HG02642 (cell line): ENCODE measurements around the gene MB.
"Not testable (repeated sequence)": the region's sequence is repeated elsewhere in the genome, so short reads cannot be mapped to it uniquely, and the experiment has no call there.

ENCODE experiments used
- ATAC-seq: cut with Tn5 transposase; IDR thresholded peaks from one replicate; pipeline ENCODE4 v1.9.1; 2021; ENCODE audit warnings: mild to moderate bottlenecking; ENCODE audit not compliant: unreplicated experiment, poor library complexity

MB gene

DNA sequence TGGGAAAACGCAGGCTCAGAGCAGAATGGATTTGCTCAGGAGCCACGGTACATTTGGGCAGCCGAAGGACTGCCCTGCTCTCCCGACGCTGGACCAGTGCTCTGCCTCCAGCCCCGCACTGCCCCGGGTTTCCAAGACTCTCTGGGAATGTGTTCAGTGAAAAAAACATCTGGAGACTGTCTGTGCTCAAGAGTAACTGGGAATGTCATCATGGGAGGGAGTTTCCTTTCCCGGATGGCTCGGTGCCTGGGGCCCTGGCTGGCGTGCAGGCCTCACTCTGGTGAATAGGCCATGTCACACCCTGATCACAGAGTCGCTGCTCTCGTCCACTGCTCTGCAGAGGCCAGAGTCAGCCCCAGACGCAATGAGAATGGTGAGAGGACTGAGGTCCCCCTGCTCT is 21.3 kb upstream of the MB start:
- no peak for ATAC-seq

DNA sequence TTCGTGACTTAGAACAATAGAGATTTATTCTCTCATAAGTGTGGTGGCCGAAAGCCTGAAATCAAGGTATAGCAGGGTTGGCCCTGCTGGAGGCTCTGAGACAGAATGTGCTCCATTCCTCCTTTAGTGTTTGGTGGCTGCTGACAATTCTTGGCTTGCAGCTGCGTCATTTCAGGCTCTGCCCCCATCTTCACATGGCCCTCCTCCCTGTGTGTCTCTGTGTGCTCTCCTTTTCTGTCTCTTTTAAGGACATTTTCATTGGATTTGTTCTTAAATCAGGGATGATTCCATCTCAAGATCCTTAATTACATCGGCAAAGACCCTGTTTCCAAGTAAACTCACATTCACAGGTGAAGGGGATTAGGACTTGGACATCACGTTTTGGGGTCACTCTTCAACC is 20.9 kb upstream of the MB start:
- no peak for ATAC-seq

DNA sequence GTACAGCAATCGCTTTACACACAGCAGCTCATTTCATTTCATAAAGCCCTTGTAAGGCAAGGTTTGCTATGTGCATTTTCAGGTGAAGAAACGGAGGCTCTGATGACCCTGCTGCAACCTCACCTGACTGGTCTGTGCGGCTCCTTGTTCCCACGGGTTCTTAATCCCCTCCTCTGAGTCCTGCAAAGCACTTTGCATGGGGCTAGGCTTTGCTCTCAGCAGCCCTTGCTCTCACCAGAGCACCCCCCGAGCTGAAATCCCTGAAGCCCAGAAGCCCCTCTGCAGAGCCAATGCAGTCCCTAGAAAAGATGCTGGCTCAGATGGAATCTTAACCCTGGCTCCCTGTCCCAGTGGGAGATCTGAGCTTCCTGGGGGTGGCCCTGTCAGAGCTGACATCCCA is 20.1 kb upstream of the MB start:
- no peak for ATAC-seq

DNA sequence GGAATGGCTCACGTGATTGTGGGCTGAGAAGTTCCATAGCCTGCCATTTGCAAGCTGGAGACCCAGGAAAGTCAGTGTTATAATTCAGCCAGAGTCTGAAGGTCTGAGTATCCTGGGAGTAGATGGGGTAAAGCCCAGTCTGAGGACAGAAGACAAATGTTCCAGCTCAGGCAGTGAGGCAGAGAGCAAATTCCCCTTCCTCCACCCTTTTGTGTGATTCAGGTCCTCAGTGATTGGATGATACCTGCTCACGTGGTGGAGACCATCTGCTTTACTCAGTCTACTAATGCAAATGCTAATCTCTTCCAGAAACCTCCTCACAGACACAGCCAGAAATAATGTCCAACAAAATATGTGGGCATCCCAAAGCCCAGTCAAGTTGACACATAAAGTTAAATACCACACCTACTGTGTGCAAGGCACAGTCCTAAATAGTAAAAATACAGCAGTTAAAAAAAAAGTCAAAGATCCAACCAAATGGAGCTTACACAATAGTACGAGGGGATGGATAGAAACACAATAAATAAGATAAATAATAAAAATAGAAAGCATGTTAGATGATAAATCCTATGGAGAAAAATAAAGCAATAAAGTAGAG is 17.9 kb upstream of the MB start:
- ATAC-seq: no peak

DNA sequence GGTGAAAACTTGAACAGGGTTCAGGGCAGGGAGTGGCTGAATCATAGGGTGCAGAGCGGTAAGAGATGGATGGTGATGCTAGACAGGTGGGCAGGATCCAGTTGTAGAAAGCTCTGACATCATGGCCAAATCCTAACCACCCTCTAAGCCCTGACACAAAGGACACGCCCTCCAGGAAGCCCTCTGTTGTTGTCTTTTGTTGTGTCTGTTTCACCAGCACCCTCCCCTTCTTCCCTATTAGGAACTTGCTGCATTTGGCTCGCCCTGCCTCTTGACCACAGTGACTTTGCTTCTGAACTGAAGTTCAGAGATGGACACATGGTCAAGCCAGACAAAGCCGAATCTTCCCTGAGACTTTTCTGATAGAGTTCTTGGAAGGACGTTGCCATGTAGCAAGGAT is 16.9 kb upstream of the MB start:
- ATAC-seq: no peak

DNA sequence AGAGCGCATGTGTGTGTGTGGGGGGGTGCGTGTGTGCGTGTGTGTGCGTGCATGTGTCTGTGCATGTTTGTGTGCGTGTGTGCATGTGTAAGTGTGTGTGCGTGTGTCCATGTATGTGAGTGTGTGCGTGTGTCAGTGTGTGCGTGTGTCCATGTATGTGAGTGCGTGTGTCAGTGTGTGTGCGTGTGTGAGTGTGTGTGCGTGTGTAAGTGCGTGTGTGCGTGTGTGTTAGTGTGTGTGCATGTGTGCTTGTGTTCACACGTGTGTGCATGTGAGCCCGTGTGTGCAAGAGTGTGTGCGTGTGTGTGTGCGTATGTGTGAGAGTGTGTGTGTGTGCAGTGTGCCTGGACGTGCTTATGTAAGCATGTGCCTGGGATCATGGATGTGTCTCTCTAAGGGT is 16.4 kb upstream of the MB start:
- no peak for ATAC-seq

DNA sequence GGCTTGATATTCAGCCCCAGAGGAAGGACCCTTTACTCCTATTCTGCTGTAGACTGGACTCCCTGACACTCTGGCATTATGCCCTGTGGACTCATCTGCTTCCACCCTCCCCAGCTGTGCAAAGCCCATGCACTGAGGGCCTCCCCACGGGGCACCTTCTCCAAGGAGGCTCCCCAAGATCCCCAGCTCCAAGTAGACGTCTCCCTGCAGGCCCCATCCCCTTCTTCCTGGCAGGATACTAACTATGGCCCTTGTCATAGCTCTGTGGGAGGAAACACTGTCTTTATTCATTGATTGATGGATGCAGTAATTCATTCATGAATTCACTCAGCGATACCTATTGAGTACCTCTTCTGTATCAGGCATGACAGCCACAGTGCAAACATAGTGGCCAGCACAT is 15.8 kb upstream of the MB start:
- no peak for ATAC-seq

DNA sequence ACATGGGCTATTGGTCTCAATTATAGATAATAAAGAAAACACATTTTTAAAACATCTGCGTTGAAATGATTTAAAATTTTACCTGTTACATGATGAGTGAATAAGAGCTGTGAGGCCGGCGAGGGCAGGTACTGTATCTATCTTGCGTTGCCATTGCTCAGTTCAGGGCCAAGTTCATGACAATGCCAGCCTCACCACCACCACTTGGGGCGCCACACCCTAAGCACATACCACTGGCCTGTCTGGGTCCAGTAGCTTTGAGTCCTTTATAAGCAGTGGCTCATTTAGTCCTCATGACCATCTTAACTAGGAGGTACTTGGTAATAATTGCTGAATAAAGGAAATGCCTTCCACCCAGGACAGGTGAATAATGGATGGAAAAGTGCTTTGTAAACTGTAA is 14.5 kb upstream of the MB start:
- ATAC-seq: no peak

DNA sequence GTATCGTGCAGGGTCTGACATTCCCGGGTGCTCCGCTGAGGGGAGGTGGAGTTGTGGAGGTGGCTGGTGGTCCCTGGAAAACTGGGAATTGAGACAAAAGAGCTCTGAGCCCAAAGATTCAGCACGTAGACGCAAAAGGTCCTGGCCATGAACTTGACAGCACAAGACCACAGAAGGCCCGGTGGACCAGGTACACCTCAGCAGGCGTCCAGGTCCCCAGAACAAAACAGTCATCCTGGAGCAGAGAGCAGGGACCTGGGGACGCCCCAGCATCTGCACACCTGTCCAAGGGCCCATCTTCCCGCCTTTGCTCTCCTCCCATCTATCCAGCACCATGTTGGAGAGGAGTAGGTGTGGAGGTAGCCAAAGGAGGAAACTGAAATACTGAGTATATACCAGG is 13.8 kb upstream of the MB start:
- ATAC-seq: no peak

DNA sequence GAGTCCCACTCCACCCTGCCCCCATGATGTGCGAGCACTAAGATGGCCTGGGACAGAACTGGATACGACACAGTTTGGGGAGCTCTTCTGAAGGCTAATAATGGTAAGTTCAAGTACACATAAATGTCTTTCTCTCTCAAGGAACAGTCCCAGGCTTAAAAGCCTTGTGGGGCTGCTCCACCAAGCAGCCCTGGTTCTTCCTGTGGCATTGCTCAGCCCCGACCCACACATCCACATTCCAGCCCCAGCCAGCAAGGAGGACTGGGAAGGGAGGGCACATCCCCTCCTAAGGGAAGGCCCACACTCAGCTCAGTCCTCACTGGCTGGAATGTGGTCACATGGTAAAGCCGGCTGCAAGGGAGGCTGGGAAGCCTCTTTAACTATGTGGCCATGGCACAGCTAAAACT is 13.3 kb upstream of the MB start:
- no peak for ATAC-seq

DNA sequence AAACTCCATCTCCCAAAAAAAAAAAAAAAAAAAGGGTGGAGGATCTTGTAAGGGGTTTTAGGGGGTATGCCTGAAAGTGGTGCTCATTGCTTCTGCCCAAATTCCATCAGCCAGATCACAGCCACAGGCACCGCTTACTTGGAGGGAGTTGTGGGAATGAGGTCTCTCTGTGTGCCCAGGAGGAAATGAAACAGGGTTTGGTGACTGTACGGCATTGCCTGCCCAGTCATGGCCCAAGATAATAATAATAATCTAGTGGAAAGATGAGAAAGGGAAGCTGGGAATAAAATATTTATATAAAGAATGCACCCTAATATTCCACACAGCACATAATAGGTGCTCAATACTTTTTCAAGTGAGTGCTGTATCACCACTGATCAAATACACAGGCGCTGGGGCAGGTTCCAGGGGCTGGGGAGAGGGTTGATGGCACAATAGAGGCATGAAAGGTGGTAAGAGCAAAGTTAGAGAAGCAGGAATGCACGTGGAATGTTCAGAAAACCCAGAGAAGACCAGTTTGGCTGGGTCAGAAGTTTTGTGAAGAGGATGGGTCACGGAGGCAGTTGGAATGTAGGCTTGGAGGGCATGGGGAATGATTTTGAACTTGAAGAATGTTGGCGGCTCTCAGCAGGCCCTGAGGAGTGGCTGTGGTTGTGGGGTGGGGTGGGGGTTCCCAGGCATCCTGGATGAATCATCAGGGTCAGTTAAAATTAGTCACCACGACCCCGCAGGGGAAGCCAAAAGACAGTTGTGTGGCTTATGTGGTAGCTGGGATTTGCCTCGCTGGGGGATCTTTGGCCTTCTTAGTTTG is 12.5 kb upstream of the MB start:
- no peak for ATAC-seq

DNA sequence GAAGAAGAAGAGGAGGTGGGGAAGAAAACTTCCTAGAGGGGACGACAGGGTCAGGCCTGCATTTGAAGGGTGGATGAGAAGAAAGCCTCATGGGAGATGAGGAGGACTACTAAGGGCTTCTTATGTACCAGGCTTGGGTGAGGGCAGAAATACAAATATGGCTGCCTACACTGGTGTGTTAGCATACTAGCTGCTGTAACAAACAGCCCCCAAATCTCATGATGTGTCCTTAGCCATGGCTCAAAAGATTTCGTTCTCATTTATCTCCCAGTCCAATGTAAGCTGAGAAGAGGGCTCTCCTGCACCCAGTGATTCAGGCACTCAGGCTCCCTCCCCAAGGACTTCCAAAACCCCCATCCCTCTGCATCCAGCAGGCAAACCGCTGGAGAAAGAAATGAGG is 11.6 kb upstream of the MB start:
- no peak for ATAC-seq

DNA sequence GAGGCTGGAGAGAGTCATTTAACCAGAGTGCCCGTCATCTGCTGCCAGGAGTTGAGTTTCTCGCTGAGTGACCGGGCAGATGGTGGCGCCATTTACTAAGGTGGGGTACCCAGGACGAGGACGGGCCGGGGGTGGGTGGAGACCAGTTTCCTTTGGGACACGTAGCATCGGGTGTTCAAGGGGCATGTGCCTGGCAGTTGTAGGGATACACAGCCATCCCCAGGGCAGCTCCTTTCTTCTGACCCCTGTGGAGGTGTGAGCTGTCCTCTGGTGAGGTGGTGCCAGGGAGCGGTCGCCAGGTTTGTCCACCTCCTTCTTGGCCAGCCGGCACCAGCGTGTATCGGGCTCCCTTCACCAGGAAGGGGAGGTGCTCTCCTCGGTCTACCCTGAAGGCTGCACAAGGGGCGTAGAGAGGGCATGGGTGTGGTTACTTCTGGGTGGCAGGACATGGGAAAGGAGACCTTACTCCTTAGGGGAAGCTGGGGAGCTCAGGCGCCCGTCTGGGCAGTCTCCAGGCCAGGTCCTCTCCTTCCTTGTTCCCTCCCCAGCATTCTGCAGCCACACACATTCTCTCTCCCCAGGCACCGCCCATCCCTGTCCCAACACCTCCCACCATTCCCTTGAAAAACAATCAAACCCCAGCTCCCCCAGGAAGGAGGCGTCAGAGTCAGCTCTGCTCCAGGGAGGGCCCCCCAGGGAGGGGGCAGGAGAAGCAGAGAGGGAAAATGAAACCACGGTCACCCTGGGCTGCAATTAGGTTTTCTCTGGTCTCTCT is 10.3 kb upstream of the MB start:
- ATAC-seq: no peak

DNA sequence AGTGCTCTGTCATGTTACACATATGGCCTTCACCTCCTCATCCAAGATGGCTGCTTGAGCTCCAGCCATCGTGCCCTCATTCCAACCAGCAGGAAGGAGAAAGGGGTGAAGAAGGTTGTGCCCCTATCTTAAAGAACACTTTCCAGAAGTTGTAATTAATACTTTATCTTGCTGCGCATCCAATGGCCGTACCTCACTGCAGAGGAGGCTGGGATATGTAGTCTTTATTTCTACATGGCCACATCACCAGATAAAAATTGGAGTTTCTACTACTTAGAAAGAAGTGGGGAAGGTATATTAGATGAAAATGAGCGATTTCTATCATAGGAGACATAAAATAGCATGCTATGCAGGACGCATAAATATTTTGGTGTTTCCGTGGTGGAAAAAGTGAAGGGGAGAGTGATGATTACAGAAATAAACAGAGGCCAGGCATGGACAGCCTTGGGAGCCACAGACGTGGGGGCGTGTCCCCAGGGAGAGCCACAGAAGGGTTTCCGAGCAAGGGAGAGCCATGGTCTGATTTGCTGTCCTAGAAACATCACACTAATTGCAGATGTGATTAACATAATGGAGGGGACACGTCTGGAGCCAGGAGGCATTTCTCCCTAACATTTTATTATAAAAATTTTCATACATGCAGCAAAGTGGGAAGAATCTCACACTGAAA is 8.8 kb upstream of the MB start:
- no peak for ATAC-seq

DNA sequence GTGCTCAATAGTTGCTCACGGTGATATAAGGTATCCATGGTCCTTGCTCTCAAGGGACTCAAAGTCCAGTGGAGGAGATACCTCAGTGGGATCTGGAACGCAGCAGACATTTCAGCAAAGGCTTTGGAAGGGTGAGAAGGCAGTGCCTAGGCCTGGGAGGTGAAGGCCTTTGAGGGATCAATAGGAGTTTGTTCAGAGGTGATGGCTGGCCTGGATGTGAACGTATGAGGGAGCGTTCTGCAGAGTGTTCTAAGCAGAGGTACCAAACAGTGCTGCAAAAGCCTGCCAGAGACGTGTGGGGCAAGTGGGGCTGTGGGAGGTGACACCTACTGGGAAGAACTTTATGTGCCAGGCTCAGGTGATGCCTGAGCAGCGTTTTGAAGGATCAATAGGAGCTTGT is 7.4 kb upstream of the MB start:
- ATAC-seq: no peak

DNA sequence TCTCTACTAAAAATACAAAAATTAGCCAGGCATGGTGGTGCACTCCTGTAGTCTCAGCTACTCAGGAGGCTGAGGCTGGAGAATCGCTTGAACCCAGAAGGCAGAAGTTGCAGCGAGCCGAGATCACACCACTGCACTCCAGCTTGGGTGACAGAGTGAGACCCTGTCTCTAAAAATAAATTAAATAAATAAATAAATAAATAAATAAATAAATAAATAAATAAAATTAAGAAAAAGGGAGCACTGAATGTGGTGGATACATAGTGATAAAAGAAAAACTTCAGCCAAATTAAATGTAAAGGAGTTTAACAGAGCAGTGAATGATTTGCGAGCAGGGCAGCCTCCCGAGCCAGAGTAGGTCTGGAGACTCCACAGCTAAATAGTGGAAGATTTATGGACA is 6.8 kb upstream of the MB start:
- ATAC-seq: not testable (repeated sequence)

DNA sequence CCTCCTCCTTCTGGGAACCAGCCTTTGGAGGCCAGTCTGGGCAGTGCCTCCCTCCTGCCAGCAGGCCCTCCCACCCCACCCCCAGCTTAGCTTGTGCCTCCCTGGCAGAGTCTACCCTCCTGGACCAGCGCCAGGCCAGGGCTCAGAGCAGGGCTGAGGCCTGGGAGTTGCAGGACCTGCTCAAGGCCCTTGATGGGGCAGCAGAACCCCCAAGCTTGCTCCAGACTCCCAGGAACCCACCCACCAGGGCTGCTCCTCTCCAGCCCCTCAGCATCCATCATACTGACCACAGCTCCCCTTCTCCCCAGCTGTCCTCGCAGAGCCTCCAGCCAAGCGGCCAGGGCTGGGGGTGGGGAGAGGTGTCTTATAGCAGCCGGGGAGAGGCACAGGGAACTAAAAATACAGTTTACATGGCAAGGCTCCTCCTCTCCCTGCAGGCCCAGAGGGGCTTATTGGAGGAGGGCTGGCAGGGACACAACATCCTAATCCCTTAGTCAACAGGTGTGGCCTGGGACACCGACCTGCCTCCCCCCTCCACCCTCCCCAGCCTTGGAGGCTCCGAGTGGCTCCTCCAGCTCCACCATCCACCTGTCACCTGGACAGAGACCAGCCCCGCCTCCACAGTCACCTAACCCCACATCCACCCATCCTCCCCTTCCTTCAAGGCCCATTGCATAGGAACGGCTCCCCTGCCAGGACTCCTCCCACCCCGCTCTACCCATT is 5.2 kb upstream of the MB start:
- ATAC-seq: no peak

DNA sequence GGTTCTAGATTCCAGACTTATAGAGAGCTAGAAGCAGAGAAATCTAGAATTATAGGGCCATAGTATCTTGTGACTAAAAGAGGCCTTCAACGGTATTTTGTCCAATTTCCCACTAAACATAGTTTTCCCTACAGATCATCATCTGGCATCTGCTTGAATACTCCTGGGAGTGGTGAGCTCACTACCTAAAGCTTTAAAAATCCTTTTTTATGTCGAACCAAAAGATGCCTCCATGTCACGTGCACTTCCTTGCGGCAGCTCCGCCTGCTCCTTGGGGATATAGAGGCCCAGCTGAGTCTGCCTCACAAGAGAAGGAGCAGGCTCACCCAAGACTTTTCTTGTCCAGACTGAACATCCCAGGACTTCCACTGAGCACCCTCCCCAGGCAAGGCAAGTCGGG is 4.3 kb upstream of the MB start:
- no peak for ATAC-seq

DNA sequence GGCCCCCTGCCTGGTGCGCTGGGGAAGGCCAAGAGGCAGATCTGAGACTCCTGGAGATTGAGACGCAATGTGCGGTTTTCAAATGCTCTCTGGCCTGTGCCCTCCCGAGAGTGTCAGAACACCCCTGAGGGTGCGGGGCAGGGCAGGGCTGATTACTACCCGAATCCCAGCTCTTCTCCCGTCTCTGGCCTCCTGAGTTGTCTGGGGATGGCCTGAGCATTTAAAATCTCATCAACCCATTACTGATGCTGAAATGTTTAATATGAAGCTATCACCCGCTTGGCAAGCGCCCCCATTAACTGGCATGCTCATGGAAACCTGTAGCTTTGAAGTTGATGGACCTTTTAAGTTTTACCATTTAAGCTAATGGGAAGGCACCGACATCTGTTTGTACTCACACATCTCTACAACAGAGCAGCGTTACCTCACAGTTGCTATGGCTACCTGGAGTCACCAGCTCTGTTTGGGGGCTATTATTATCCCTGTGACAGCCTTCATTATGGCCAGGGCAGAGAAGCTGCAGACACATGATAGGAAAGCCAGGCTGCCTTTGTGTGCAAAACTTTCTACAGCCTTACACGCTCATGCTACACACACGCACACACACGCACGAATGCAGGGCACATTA is 3.6 kb upstream of the MB start:
- ATAC-seq: no peak
